Stimulated activated CD8-positive, alpha-beta memory T cell treated with anti-CD3 and anti-CD28 coated beads, Interleukin-4, amount 100 ng/mL, for 1 hour (primary cell): ENCODE results near the gene PPP2R5B.

Experiments used
- DNase-seq, 2 donors: peaks; one replicate each; pipeline ENCODE4 v3.0.0-alpha.2; 2020; ENCODE audit warnings: low read depth in 2 of 2, low spot score in 1 of 2

The PPP2R5B gene

DNA sequence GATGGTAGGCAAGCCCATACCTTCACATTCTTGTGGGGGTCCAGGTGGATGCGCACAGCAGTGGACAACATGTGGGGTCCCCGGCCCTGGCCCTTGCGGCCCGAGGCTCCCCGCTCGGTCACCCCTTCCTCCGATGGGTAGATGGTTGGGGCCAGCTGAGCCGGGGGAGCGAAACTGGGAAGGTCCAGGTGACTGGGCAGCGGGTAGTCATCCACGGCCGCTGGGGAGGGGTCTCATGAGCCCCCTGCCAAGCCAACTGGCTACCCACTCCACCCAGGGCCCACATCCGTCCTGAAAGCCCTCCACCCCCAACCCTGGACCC lies 18.2 kb upstream of the PPP2R5B start:
- no peak for DNase-seq

DNA sequence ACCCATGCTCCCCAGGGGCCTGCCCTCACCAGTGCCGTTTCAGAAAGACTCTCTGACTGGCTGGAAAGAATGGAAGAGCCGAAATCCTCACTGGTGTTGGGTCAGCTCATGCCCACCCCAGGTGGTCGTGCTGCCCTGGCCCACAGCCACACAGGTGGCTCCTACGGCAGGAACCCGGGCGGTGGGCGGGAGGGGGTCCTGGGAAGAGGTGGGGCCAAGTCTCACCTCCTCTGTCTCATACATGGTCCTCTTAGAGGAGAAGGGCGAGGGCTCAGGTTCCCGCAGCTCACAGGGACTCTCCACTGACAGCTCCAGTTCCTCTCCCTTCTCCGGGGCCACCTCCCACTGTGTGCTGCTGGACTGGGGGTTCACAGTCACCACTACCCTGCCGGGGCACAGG lies 15.7 kb upstream of the PPP2R5B start:
- DNase-seq, result no peak

DNA sequence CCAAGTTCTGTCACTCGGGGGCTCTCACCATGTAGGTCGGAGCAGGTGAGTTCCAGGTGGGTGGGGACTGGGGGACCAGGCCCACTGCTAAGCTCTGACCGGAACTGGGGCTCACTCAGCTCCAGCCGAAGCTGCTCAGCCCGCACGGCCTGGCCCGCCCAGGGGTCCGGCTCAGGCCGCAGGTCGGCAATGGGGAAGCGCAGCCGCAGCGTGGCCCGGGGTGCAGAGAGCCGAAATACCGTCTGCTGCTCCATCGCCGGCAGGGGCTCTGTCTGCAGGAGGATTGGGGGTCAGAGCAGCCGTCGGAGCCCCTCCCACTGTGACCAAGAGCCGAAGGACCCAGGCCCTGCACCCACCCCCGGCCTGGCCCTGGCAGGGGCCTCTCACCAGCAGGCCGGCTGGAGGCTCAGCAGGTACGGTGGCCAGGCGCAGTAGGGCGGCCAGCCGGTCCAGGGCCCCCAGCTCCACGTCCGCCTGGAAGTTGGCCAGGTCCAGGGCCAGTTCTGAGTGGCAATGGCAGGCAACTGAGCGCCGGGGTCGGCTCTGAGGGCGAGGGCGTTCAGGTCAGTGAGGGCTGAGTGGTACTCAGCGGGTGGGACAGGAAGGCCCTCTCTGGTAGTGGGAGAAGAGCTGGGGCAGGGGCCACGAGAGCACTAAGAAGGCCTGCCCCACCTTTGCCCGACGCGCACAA lies 14.7 kb upstream of the PPP2R5B start:
- DNase-seq, result no peak

DNA sequence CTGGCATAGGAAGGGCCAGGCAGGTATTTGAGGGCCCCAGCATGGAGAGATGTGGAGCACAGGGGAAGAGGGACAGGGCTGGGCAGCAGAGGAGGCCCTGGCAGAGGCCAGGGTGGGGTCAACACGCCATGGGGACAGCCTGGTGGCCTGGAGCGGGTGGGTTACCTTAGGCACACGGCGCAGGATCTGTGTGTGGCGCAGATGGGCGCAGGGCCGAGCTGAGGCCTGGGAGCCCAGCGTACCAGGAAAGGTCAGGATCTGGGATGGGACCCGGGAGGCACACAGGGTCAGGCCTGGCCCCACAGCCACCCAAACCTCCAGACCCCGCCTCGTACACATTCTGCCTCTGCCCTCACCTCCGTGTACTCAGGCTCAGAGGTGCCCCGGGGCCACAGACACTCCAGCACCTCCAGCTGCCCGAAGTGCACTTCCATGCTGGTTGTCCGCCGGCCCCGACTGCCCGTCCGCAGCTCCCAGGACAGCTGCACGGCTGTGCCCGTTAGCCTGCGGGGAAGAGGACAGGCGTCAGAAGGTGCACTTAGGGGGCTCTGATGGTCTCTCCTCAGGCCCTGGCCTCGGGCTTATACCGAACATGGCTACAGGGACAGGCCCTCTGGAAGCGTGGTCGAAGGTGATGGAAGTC lies 13.9 kb upstream of the PPP2R5B start:
- DNase-seq, result no peak

DNA sequence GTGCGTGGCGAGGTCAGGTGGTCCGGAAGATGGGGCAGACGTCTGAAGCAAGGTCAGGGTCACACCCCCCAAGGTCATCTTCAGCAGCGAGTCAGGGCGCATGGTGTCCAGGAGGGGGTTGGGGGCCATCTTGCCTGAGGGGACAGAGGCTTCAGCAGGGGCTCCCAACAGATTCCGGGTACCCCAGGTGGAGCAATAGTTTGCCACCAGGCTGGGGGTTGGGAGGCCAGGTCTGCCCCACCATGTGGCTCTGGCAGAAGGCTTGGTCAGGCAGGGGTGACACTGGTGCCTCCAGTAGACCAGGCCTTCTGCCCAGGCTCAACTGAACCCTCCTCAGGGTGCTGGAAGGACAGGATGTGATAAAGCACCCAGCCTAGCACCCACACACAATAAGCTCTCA lies 13.3 kb upstream of the PPP2R5B start:
- DNase-seq, result no peak

DNA sequence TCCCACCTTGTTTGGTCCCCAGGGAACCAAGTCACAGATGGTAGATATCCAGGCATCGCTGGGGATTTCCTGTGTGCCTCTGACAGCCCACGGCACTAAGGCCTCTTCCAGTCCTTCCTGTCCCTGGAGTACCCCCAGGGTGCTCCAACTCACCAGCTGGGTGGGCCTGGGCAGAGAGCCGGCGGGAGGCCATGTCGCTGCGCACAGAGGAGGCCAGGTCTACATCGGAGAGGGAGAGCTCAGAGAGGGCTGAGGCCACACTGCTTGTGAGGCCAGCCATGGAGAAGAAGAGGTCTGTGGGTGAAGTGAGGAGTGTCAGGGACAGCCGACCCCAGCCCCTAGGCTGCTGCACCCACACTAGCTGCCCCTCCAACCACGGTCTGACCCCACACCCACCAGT lies 12.8 kb upstream of the PPP2R5B start:
- DNase-seq, result no peak

DNA sequence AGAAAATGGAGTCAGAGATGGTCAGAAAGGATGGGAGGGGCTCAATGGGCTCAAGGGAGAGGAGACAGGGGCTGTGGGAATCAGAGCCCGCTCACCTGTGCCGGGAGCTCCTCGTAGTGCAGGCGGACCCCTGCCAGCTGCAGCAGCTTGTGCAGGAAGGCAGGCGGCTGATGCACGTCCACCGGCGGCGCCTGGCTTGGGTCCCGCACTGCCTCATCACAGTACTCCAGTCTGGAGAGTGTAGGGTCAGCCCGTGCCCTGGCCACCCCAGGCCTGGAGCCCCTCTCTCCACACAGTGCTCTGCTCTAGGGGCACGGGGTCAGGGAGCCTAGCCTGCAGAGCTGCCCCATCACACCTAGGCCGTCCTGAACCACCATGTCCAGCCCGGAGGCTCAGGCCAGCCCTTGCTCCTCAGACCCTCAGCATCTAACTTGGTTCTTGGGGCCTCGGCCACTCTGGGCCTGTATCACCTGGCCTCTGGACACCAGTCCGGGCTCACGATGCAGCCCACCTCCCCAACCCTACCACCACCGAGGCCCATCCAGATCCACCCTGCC lies 11.2 kb upstream of the PPP2R5B start:
- no peak for DNase-seq

DNA sequence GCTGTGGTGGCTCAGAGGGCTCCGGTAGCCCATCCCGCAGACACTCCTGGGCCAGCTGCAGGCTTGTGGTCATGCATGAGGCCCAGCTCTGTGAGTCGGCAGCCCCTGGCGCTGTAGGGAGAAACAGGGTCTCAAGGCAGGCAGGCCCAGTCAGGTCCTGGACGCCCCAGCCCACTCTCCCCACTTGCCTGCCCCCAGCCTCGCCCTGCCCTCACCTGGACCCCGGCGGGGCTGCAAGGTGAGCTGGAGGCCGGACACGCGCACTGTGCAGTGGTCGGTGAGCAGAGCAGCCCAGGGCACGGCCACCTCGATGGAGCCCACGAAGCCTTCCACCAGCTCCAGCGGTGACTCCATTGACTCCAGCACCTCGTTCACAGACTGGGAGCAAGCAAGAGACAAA lies 10.4 kb upstream of the PPP2R5B start:
- no peak for DNase-seq

DNA sequence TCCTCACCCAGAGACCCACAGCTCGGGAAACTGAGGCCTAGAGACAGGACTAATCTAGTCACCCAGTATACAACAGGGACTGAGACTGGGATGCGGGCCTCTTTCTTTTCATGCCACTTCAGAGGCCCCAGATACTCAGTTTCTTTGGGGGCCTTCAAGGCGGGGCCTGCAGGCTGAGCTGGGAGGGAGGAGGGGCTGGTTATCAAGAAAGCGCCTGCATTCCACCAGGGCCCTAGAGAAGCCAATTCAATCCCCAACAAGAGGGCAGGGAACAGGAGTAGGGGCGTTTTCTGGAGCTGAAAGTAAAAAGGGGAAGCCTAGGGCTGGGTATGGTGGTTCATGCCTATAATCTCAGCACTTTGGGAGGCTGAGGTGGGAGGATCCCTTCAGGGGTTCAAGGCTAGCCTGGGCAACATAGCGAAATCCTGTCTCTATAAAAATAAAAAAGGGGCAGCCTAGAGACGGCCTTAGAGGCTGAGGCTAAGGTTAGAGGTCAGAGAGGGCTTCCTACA lies 9.1 kb upstream of the PPP2R5B start:
- DNase-seq, result no peak

DNA sequence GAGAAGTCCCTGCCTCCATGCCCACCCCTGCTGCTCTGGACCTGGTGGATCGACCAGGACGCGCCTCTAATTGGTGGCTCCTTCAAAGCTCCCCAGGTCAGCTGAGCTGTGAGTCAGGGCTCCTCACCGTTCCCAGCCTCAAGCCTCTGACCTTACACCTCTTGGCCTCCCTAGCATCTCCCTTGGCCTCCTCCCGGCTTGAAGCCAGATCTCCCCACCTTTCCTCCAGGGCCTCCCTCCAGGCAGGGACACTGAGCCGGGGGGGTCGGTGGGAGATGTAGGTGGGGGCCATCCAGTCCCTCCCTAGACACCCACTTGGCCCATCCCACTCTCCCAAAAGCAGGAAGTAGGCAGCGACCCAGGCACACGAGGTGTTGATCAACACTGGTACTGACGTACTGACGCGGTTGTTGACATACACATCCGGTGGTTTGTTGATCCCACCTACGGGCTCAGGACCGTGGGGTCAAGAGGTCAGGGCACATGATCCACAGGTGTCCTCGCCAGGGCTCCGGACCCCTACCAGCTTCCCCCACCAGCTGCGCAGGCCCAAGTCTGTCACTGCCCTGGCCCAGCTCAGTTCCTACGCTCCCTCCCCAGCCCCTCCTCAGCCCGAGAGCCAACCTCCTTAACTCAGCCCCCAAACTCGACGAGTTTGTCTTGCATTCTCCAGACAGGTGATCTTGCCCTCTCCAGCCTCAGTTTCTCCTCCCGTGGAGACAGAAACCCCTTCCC lies 8.3 kb upstream of the PPP2R5B start:
- peak in 1 of 2 donors; percentile 23 for DNase-seq

DNA sequence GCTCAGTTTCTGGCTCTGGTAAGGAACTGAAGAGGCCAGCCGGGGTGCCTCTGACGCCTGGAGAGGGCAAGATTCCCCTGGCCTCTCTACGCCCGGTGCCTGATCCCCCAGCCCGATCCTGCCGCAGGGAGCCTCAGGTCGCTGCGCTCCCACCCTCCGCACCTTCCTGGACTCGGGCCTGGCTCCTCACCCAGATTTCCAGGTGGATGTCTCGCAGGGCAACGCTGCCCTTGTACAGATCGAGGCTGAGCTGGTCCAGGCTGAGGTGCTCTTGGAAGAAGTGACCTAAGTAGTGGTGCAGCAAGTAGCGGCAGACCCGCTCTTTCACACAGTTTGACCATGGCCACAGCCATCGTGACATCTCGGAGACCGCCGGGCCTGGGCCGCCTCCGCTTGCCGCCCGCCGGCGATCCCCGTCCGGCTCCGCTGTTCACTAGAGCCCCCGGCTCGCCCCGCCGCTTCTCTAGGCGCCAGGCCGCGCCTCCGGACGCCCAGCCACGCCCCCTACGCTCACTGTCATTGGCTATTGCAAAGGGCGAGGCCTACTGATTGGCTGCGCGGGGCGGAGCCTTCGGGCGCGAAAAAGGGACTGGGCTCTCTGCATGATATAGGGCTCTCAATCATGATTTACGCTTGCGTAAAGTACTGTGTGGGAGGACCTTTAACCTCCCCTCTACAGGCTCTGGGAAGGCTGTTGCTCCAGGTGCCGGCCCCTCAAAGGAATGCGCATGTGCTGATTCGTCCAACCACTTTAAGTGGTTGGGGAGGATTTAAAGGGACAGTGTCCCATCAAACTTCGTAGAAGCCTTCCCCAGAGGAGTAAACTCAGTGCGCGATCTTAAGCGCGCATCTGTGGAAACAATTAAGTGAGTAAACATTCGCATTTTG lies 7.5 kb upstream of the PPP2R5B start, which contains the start of gene ATG2A:
TSS of gene ATG2A (minus strand) at position 435 of the 888 bp plus-strand sequence. CDS start at position 361, 74 bp downstream.
- DNase-seq, result peak; percentile 97 to 98

DNA sequence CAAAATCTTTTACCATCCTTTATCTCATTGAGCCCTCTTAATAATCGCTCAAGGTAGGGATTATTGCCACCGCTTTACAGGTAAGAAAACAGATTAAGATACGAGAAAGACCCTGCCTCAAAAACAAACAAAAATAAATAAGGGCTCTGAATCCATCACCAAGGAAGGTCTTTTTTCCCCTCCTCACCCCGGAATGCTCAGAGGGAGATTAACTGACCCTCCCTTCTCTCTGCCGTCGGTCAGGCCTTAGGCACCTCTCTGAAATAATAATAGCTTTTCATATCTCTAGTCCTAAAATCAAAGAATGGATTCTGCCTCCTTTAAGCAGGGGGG lies 6.9 kb upstream of the PPP2R5B start:
- no peak for DNase-seq

DNA sequence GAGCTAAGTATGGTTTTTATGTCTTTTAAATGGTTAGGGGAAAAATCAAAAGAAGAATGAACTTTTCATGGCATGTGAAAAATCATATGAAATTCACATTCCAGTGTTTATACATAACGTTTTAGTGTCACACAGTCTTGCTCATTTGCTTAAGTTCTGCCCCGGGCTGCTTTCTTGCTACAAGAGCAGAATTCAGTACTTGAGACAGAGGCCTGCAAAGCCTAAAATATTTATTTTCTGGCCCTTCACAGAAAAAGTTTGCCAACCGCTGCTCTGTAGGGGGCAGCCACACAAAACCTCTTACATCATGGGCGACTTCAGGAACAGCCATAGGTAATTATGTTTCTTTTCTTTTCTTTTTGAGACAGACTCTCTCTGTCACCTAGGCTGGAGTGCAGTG lies 6.5 kb upstream of the PPP2R5B start:
- no peak for DNase-seq

DNA sequence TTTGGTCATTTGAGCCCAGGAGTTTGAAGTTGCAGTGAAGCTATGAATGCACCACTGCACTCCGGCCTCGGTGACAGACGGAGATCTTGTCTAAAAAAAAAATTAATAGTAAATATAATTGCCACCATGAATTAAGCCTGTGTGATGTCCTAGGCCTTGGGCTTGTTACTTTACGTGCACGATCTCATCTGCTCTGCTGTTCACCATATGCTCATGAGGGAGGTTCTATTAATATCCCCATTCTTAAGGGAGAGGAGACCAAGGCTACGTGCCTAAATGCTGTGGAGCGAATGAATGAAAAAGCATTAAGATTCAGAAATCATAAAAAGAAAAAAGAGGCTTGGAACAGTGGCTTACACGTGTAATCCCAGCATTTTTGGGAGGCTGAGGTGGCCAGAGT lies 4.9 kb upstream of the PPP2R5B start:
- DNase-seq, result no peak

DNA sequence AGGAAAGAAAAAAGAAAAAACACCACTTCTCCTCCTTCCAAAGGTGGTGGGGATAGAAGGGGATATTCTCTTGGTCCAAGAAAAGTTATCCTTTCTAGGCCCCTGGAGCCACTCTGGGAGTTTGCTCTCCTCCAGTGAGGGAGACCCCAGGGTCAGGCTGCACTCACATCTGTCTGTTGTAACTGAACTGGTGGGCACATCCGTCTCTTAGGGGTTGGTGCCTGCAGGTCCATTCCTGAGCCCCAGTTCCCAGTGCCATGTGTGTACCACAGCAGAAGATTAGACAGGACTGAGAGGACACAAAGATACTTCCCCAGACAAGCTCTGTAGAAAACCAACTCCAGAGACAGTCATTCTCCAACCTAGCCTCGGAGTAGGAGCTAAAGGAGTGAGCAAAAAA lies 4.4 kb upstream of the PPP2R5B start:
- no peak for DNase-seq

DNA sequence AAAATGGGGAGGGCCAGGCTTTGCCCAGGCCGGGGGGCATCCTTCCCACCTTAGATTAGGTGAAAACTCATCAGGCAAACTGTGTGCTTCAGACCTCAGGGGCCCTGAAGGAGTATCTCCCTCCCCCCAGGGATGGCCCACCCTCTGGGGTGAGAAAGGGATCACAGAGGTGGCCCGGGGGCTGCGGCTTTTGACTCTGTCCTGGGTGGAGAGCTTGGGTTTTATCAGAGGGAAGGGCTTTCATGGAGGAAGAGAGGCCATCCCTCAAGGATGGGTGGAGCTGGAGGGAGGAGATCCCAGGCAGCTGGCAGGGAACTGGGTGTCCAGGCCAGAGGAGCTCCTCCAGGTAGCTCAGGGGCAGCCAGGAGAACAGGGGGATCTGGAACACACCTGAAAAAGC lies 3.1 kb upstream of the PPP2R5B start:
- DNase-seq, result no peak

DNA sequence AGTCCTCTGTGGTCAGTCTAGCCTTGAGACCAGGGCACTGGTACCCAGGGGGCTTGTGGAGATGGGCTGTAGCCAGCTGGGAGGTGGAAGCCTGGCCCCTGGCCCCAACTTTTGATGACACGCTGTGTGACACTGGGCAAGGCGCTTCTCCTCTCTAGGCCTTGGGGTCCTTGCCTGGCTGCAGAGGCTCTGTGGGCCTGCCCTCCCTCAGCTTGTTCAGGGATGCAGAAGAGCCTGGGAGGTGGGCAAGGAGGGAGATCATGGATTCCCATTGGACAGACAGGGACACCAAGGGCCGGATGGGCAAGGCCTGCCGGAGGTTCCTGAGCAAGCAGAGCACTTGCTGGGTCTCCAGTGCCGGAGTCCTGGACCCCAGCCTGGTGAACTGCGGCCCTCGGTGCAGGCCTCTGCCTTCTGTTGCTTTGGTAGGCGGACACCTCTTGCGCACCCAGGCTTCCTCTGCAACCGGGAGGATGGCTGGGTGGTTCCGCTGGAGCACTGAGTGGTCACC lies 1.3 kb upstream of the PPP2R5B start:
- no peak for DNase-seq

DNA sequence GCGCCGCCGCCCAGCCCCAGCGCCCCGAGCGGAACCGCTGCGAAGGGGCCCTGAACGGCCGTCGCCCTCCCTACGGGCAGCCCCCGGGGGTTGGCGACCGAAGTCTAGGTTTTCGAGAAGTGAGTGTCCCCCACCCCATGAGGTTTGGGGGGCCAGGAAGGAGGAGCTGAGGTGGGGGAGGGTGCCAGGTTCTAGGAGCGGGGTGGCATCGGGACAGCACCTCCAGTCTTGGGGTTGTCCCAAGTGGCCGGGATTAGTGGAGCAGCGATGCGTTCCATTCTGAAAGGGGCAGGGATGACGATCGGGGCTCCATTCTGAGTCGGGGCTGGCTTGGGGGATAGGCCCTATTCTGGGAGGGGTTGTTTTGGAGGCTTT lies 408 bp downstream of the PPP2R5B start:
- DNase-seq, result no peak

DNA sequence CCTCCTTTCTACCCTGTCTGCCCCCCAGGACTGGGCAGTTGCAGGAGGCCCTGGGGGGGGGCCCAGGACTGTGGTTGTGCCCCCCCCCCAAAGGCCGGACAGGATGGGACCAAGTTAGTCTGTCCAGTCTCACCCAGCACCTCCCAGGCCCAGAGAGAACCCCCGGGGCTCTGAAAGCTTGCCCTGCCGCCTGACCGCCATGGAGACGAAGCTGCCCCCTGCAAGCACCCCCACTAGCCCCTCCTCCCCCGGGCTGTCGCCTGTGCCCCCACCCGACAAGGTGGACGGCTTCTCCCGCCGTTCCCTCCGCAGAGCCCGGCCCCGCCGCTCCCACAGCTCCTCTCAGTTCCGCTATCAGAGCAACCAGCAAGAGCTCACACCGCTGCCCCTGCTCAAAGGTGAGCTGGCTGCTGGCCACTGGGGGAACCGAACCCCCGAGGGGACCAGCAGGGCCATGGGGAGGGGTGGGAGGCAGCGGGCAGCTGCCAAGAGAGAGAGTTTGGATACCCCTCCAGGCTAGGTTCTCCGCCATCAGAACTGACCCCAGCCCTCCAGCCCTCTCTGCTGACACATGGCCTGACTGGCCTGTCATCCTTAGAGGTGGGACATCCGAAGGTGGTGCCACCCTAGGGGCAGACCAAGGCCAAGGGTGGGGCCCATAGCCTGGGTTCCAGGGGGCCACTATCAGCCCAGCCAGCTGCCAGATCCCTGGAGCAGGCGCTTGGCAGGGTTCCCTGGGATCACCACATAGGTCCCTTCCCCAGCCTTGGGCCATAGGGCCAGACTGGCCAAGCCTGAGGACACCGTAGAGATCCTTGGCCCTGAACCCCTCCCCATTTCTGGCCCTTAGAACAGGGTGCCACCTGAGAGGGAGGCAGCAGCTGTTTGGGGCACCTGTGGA lies 1.3 kb downstream of the PPP2R5B start:
- no peak for DNase-seq

DNA sequence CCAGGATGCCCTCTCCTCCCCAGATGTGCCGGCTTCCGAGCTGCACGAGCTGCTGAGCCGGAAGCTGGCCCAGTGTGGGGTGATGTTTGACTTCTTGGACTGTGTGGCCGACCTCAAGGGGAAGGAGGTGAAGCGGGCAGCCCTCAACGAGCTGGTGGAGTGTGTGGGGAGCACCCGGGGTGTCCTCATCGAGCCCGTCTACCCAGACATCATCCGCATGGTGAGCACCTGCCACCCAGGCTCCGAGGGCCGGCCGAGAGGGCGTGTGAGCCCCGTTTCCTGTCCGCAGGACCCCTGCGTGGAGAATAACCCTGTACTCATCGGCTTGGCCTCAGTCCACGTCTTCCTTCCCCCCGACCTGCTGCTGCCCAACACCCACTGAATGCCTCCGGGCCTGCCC lies 2.2 kb downstream of the PPP2R5B start:
- DNase-seq, result no peak
